Mesendoderm (in vitro differentiated cells): ENCODE results near the gene SPECC1.
"Not testable (repeated sequence)": the region's sequence is repeated elsewhere in the genome, so short reads cannot be mapped to it uniquely, and the experiment has no call there.

Experiments
- DNase-seq: peaks from one replicate; pipeline ENCODE4 v3.0.0; 2013
- H2AK5ac ChIP-seq: 2 replicates; pipeline ENCODE4 v1.6.1; 2013; ENCODE audit warnings: low read length, inconsistent platforms
- H2BK120ac ChIP-seq: 2 replicates; pipeline ENCODE4 v1.6.1; 2013; ENCODE audit warnings: low read depth, mild to moderate bottlenecking, low read length, moderate library complexity, mixed read lengths
- H2BK15ac ChIP-seq: replicated peaks from 2 replicates; pipeline ENCODE4 v1.6.1; 2013; ENCODE audit warnings: low read depth, mild to moderate bottlenecking, moderate library complexity
- H2BK5ac ChIP-seq: 2 replicates; pipeline ENCODE4 v1.6.1; 2013; ENCODE audit warnings: low read length, inconsistent platforms
- H3K18ac ChIP-seq: 2 replicates; pipeline ENCODE4 v1.6.1; 2013; ENCODE audit warnings: mild to moderate bottlenecking, low read length, mixed read lengths
- H3K23ac ChIP-seq: one replicate; pipeline ENCODE4 v1.6.1; 2013; ENCODE audit warnings: low read length
- H3K27ac ChIP-seq: 2 replicates; pipeline ENCODE4 v1.5.1; 2013; ENCODE audit warnings: low read depth, mild to moderate bottlenecking, inconsistent platforms, low read length, moderate library complexity
- H3K27me3 ChIP-seq: 2 replicates; pipeline ENCODE4 v1.6.1; 2013; ENCODE audit warnings: low read length, control low read depth, mild to moderate bottlenecking, inconsistent platforms; ENCODE audit not compliant: insufficient read depth, poor library complexity
- H3K36me3 ChIP-seq: 2 replicates; pipeline ENCODE4 v1.6.1; 2013; ENCODE audit warnings: low read length, inconsistent platforms; ENCODE audit not compliant: control insufficient read depth, insufficient read depth
- H3K4ac ChIP-seq: one replicate; pipeline ENCODE4 v1.6.1; 2013; ENCODE audit warnings: low read depth, mild to moderate bottlenecking, low read length, moderate library complexity
- H3K4me1 ChIP-seq: 2 replicates; pipeline ENCODE4 v1.6.1; 2013; ENCODE audit warnings: low read depth, low read length, inconsistent platforms; ENCODE audit not compliant: control insufficient read depth
- H3K4me2 ChIP-seq: 2 replicates; pipeline ENCODE4 v1.6.1; 2013; ENCODE audit warnings: low read length
- H3K4me3 ChIP-seq: 2 replicates; pipeline ENCODE4 v1.5.1; 2013; ENCODE audit warnings: mild to moderate bottlenecking, low read length
- H3K56ac ChIP-seq: one replicate; pipeline ENCODE4 v1.6.1; 2013; ENCODE audit warnings: low read length
- H3K79me1 ChIP-seq: 2 replicates; pipeline ENCODE4 v1.6.1; 2013; ENCODE audit warnings: low read length, inconsistent platforms
- H3K79me2 ChIP-seq: 2 replicates; pipeline ENCODE4 v1.6.1; 2013; ENCODE audit warnings: mild to moderate bottlenecking, low read length; ENCODE audit not compliant: control insufficient read depth, insufficient read depth
- H3K9ac ChIP-seq: 2 replicates; pipeline ENCODE4 v1.6.1; 2013; ENCODE audit warnings: low read length, inconsistent platforms
- H4K5ac ChIP-seq: one replicate; pipeline ENCODE4 v1.6.1; 2013; ENCODE audit warnings: low read length
- H4K8ac ChIP-seq: one replicate; pipeline ENCODE4 v1.6.1; 2013; ENCODE audit warnings: low read depth, mild to moderate bottlenecking, control low read depth, low read length, moderate library complexity
- WGBS: extraction: QIAGEN DNeasy Blood & Tissue Kit; methylation state at CpG from one replicate; pipeline ENCODE4 v1.1.7; 2013; ENCODE audit warnings: low lambda C conversion rate, missing lambda C conversion rate; ENCODE audit not compliant: insufficient coverage; ENCODE audit errors: extremely low coverage; 5-methylcytosine and 5-hydroxymethylcytosine counted together

Gene SPECC1

DNA sequence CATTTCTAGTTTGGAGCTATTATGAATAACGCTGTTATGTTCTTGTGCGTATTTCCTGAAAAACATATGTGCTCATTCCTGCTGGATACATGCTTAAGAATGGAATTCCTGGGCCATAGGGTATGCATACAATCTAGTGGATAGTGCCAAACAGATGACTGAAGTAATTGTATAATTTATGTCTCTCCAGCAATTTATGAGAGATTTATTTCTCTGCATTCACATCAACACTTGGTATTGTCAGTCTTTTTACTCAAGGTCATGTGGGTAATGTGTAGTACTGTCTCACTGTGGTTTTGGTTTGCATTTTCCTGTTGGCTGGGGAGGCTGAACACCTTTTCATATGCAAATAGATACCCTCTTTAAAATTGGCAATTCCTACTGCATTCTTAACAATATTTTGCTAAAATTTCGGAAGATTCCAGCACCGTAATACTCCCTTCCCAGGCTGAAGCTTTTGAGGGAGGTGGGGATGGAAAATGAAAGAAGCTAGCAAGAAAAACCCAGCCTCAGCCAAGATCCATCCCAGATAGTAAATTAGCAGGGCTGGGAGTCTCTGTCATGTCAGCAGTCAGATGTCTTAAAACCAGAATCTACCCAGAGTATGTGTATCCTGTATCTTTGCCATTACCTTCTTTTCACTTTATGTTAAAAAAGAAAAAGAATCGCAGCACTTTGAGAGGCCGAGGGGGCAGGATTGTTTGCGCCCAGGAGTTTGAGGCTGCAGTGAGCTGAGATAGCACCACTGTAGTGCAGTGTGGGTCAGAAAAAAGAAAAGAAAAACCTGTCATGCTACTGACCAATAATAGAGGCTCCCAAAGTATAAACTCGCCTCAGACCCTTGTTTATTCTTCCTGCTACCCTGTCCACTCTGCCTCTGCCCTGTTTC is 253.3 kb downstream of the SPECC1 start:
- Histone ChIP-seq H3K79me2 (no peaks in the 10 kb centered on the region), H3K4me2 (no peak overlapping the region), H4K8ac (no peak overlapping the region), H3K27me3 (no peaks in the 10 kb centered on the region), H3K23ac (no peak overlapping the region), H3K56ac (no peak overlapping the region), H2BK5ac (no peak overlapping the region), H3K79me1 (no peaks in the 10 kb centered on the region), H4K5ac (no peak overlapping the region), H3K9ac (no peak overlapping the region), H3K4ac (no peak overlapping the region), H2BK120ac (no peak overlapping the region), H3K36me3 (peaks cover 6% of the 10 kb centered on the region), H3K4me3 (no peak overlapping the region), H3K4me1 (no peaks in the 10 kb centered on the region), H3K18ac (no peak overlapping the region), H3K27ac (no peak overlapping the region), H2BK15ac (no peak overlapping the region), H2AK5ac (no peak overlapping the region)
- DNase-seq: no peak
- WGBS: no CpG with 5 or more reads among the region's 8 CpGs

- not testable (repeated sequence) for H3K4me3 ChIP-seq, H3K23ac ChIP-seq, H3K4me2 ChIP-seq, DNase-seq, H4K5ac ChIP-seq, H3K36me3 ChIP-seq, H3K27ac ChIP-seq, H2BK15ac ChIP-seq, H3K27me3 ChIP-seq, H3K9ac ChIP-seq, H3K18ac ChIP-seq, H3K56ac ChIP-seq, H3K4me1 ChIP-seq, H2BK5ac ChIP-seq, H4K8ac ChIP-seq, H3K79me1 ChIP-seq, H3K4ac ChIP-seq, H2AK5ac ChIP-seq, H2BK120ac ChIP-seq, H3K79me2 ChIP-seq
- WGBS: no CpG with 5 or more reads among the region's 5 CpGs
Observed at GRCh38 chr17:20263115-20263433, 253.9 kb downstream of the SPECC1 start.

DNA sequence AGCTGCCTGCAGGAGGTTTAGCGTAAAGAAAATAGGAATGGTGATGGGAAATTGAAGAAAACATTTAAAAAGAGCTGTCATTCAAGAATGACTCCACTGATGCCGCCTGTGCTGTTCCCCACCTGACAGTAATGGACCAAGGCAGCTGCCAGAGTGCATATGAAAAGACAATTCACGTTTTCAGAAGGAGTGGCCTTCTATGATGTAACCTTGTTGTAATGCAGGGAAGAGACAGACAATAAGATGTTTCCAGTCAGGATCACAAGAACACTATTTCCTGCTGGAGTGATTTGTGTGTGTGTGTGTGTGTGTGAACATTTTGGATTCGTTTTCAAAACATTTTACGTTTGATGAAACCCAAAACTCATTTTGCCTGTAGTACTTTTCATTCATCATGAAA is 254.4 kb downstream of the SPECC1 start:
- no peak overlapping the region for H2BK120ac ChIP-seq
- no peak overlapping the region for H2BK15ac ChIP-seq
- H3K4me2 ChIP-seq: no peak overlapping the region
- no peak overlapping the region for H2AK5ac ChIP-seq
- no peaks in the 10 kb centered on the region for H3K79me1 ChIP-seq
- no peak overlapping the region for H3K9ac ChIP-seq
- H3K4me3 ChIP-seq: no peak overlapping the region
- no peak overlapping the region for H2BK5ac ChIP-seq
- H3K18ac ChIP-seq: no peak overlapping the region
- DNase-seq: peak; percentile 46
- H3K23ac ChIP-seq: no peak overlapping the region
- WGBS: no CpG with 5 or more reads among the region's 5 CpGs
- no peak overlapping the region for H4K8ac ChIP-seq
- H3K27me3 ChIP-seq: no peaks in the 10 kb centered on the region
- peaks cover 2% of the 10 kb centered on the region for H3K36me3 ChIP-seq
- no peaks in the 10 kb centered on the region for H3K4me1 ChIP-seq
- no peak overlapping the region for H4K5ac ChIP-seq
- H3K27ac ChIP-seq: no peak overlapping the region
- H3K56ac ChIP-seq: no peak overlapping the region
- no peaks in the 10 kb centered on the region for H3K79me2 ChIP-seq
- no peak overlapping the region for H3K4ac ChIP-seq

DNA sequence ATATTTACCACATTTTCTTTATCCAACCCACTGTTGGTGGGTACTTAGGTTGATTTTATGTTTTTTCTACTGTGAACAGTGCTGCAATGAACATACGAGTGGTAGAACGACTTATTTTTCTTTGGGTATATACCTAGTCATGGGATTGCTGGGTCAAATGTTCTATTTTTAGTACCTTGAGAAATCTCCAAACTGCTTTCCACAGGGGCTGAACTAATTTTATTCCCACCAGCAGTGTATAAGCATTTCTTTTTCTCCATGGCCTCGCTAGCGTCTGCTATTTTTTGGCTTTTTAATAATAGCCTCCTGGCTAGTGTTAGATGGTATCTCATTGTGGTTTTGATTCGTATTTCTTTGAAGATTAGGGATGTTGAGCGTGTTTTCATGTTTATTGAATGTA is 255.8 kb downstream of the SPECC1 start:
- H3K18ac ChIP-seq: no peak overlapping the region

GRCh38 chr17:20266806-20267458 is 257.8 kb downstream of the SPECC1 start:
- no peak for DNase-seq
- Histone ChIP-seq H2BK120ac (no peak overlapping the region), H3K56ac (no peak overlapping the region), H3K4ac (no peak overlapping the region), H3K4me2 (no peak overlapping the region), H4K8ac (no peak overlapping the region), H3K18ac (no peak overlapping the region), H3K4me3 (no peak overlapping the region), H3K27me3 (no peaks in the 10 kb centered on the region), H3K79me2 (no peaks in the 10 kb centered on the region), H3K23ac (no peak overlapping the region), H3K4me1 (no peaks in the 10 kb centered on the region), H3K36me3 (no peaks in the 10 kb centered on the region), H2BK15ac (no peak overlapping the region), H3K79me1 (no peaks in the 10 kb centered on the region), H2BK5ac (no peak overlapping the region), H4K5ac (no peak overlapping the region), H2AK5ac (no peak overlapping the region), H3K9ac (no peak overlapping the region), H3K27ac (no peak overlapping the region)
- WGBS: no CpG with 5 or more reads among the region's 11 CpGs

More for the DNA sequence above, 255.8 kb downstream of the SPECC1 start:
- Histone ChIP-seq H3K4ac (no peak overlapping the region), H3K9ac (no peak overlapping the region), H3K27me3 (no peaks in the 10 kb centered on the region), H2BK120ac (no peak overlapping the region), H3K4me1 (no peaks in the 10 kb centered on the region), H3K79me2 (no peaks in the 10 kb centered on the region), H3K36me3 (peaks cover 2% of the 10 kb centered on the region), H3K4me2 (no peak overlapping the region), H3K79me1 (no peaks in the 10 kb centered on the region), H3K23ac (no peak overlapping the region), H3K4me3 (no peak overlapping the region), H3K27ac (no peak overlapping the region), H4K8ac (no peak overlapping the region), H4K5ac (no peak overlapping the region), H3K56ac (no peak overlapping the region), H2BK5ac (no peak overlapping the region), H2AK5ac (no peak overlapping the region), H2BK15ac (no peak overlapping the region)
- WGBS: no CpG with 5 or more reads among the region's 6 CpGs
- DNase-seq: no peak
